H9 (cell line): Measurements from ENCODE around the gene NEDD4L. TPM values are rescaled to one million over a fixed set of nuclear protein-coding genes. Genes with fewer than 3 reads are reported as not detected.
A peak's percentile ranks its signal among the peaks of the same experiment; 100 is the strongest.

ENCODE experiments used
- DNase-seq: peaks from one replicate; pipeline ENCODE4 v3.0.0-alpha.2; 2017
- H2AFZ ChIP-seq: one replicate; pipeline ENCODE4 v1.6.1; 2013; ENCODE audit warnings: mild to moderate bottlenecking, low read length, control low read depth, moderate library complexity
- H2AK5ac ChIP-seq: 2 replicates; pipeline ENCODE4 v1.6.1; 2013; ENCODE audit warnings: low read length, control low read depth, mixed read lengths; ENCODE audit not compliant: insufficient read length
- H2BK120ac ChIP-seq: one replicate; pipeline ENCODE4 v1.6.1; 2013; ENCODE audit warnings: low read depth, mild to moderate bottlenecking, low read length, control low read depth, inconsistent platforms; ENCODE audit not compliant: poor library complexity, severe bottlenecking
- H2BK12ac ChIP-seq: 2 replicates; pipeline ENCODE4 v1.6.1; 2013; ENCODE audit warnings: low read length, control low read depth, mixed read lengths, low read depth; ENCODE audit not compliant: insufficient read length
- H2BK15ac ChIP-seq: 2 replicates; pipeline ENCODE4 v1.6.1; 2013; ENCODE audit warnings: low read depth, low read length, control low read depth
- H2BK20ac ChIP-seq: one replicate; pipeline ENCODE4 v1.6.1; 2013; ENCODE audit warnings: low read depth, mild to moderate bottlenecking, low read length, control low read depth, inconsistent platforms; ENCODE audit not compliant: poor library complexity, severe bottlenecking
- H2BK5ac ChIP-seq: 2 replicates; pipeline ENCODE4 v1.6.1; 2013; ENCODE audit warnings: low read length, control low read depth, mixed read lengths; ENCODE audit not compliant: insufficient read length
- H3K14ac ChIP-seq: 2 replicates; pipeline ENCODE4 v1.6.1; 2013; ENCODE audit warnings: low read length, control low read depth; ENCODE audit not compliant: insufficient read depth
- H3K18ac ChIP-seq: 2 replicates; pipeline ENCODE4 v1.6.1; 2013; ENCODE audit warnings: low read depth, mild to moderate bottlenecking, mixed read lengths, low read length, control low read depth; ENCODE audit not compliant: insufficient read length
- H3K23ac ChIP-seq: 2 replicates; pipeline ENCODE4 v1.6.1; 2013; ENCODE audit warnings: low read length, control low read depth, mixed read lengths, low read depth; ENCODE audit not compliant: insufficient read length
- H3K23me2 ChIP-seq: 2 replicates; pipeline ENCODE4 v1.6.1; 2013; ENCODE audit warnings: low read depth, mild to moderate bottlenecking, mixed read lengths, low read length, control low read depth; ENCODE audit not compliant: insufficient read length, poor library complexity, severe bottlenecking
- H3K27ac ChIP-seq: 2 replicates; pipeline ENCODE4 v1.5.1; 2013; ENCODE audit warnings: low read length, control low read depth, mixed read lengths, low read depth; ENCODE audit not compliant: insufficient read length
- H3K27me3 ChIP-seq: 2 replicates; pipeline ENCODE4 v1.6.1; 2013; ENCODE audit warnings: low read length, control low read depth, inconsistent platforms; ENCODE audit not compliant: insufficient read depth
- H3K4ac ChIP-seq: 2 replicates; pipeline ENCODE4 v1.6.1; 2013; ENCODE audit warnings: low read depth, mild to moderate bottlenecking, control low read depth, inconsistent platforms, low read length, moderate library complexity
- H3K4me1 ChIP-seq: 2 replicates; pipeline ENCODE4 v1.6.1; 2013; ENCODE audit warnings: low read length, control low read depth, inconsistent platforms; ENCODE audit not compliant: insufficient read depth
- H3K4me2 ChIP-seq: 2 replicates; pipeline ENCODE4 v1.6.1; 2013; ENCODE audit warnings: low read length, control low read depth, mixed read lengths; ENCODE audit not compliant: insufficient read length, insufficient read depth
- H3K56ac ChIP-seq: 2 replicates; pipeline ENCODE4 v1.6.1; 2013; ENCODE audit warnings: low read depth, mild to moderate bottlenecking, mixed read lengths, low read length, control low read depth; ENCODE audit not compliant: insufficient read length
- H3K79me1 ChIP-seq: 2 replicates; pipeline ENCODE4 v1.6.1; 2013; ENCODE audit warnings: low read depth, mild to moderate bottlenecking, moderate library complexity, low read length, control low read depth, inconsistent platforms; ENCODE audit not compliant: insufficient read depth, poor library complexity, severe bottlenecking
- H3K79me2 ChIP-seq: 2 replicates; pipeline ENCODE4 v1.6.1; 2013; ENCODE audit warnings: low read length, control low read depth, inconsistent platforms; ENCODE audit not compliant: insufficient read depth
- H3K9ac ChIP-seq: 2 replicates; pipeline ENCODE4 v1.6.1; 2013; ENCODE audit warnings: low read length, control low read depth, mixed read lengths; ENCODE audit not compliant: insufficient read length; ENCODE audit errors: extremely low read depth
- H3K9me3 ChIP-seq: one replicate; pipeline ENCODE4 v1.6.1; 2013; ENCODE audit warnings: low read depth, low read length, inconsistent platforms; ENCODE audit not compliant: control insufficient read depth
- H3T11ph ChIP-seq: one replicate; pipeline ENCODE4 v1.6.1; 2013; ENCODE audit warnings: mild to moderate bottlenecking, low read length, control low read depth, inconsistent platforms
- H4K20me1 ChIP-seq: one replicate; pipeline ENCODE4 v1.6.1; 2013; ENCODE audit not compliant: control insufficient read depth, insufficient read length, insufficient read depth
- H4K5ac ChIP-seq: 2 replicates; pipeline ENCODE4 v1.6.1; 2013; ENCODE audit warnings: low read depth, mild to moderate bottlenecking, mixed read lengths, low read length, control low read depth; ENCODE audit not compliant: insufficient read length
- H4K8ac ChIP-seq: replicated peaks from 2 replicates; pipeline ENCODE4 v1.6.1; 2013; ENCODE audit warnings: low read length, control low read depth, mixed read lengths, low read depth; ENCODE audit not compliant: insufficient read length
- H4K91ac ChIP-seq: 2 replicates; pipeline ENCODE4 v1.6.1; 2013; ENCODE audit warnings: low read depth, mild to moderate bottlenecking, moderate library complexity, mixed read lengths, low read length, control low read depth; ENCODE audit not compliant: insufficient read length
- H3K27ac Mint-ChIP-seq, 3 experiments: 2 replicates in 2 of 3; 3 replicates in 1 of 3; pipeline ENCODE4 v1.8.0; 2020 to 2021; ENCODE audit warnings: mixed read lengths in 3 of 3, mild to moderate bottlenecking in 1 of 3, moderate library complexity in 1 of 3
- H3K27me3 Mint-ChIP-seq: 2 replicates; pipeline ENCODE4 v1.8.0; 2021; ENCODE audit warnings: low read depth, mild to moderate bottlenecking, moderate library complexity, mixed read lengths
- H3K36me3 Mint-ChIP-seq, 3 experiments: 2 replicates in 2 of 3; 3 replicates in 1 of 3; pipeline ENCODE4 v1.8.0; 2020 to 2021; ENCODE audit warnings: low read depth in 3 of 3, mixed read lengths in 3 of 3; ENCODE audit not compliant: insufficient read depth in 1 of 3
- H3K4me1 Mint-ChIP-seq, 2 experiments: 2 replicates each; pipeline ENCODE4 v1.8.0; 2020; ENCODE audit warnings: mixed read lengths in 2 of 2
- H3K4me3 Mint-ChIP-seq, 2 experiments: 2 replicates in 1 of 2; 3 replicates in 1 of 2; pipeline ENCODE4 v1.8.0; 2020 to 2021; ENCODE audit warnings: mild to moderate bottlenecking in 2 of 2, mixed read lengths in 2 of 2, moderate library complexity in 1 of 2
- H3K9me3 Mint-ChIP-seq, 2 experiments: 2 replicates in 1 of 2; 3 replicates in 1 of 2; pipeline ENCODE4 v1.8.0; 2020; ENCODE audit warnings: mild to moderate bottlenecking in 2 of 2, mixed read lengths in 2 of 2, moderate library complexity in 1 of 2
- WGBS: extraction: QIAGEN DNeasy Blood & Tissue Kit; methylation state at CpG from one replicate; pipeline ENCODE4 v1.1.7; 2013; ENCODE audit warnings: missing lambda C conversion rate, low lambda C conversion rate, mixed read lengths; ENCODE audit not compliant: insufficient read length; ENCODE audit errors: extremely low coverage; 5-methylcytosine and 5-hydroxymethylcytosine counted together
- total RNA-seq: library from RNA; stranded (reverse); gene quantifications from 2 replicates; pipeline ENCODE4 v1.2.1, GENCODE V29; 2021
- TF ChIP-seq, protein P1 (sequence below): fragments of 200-600 bp; sonication (generic); conservative IDR thresholded peaks from 3 replicates; pipeline ENCODE4 v1.8.0; 2021; ENCODE audit warnings: antibody characterized with exemption, mild to moderate bottlenecking

Gene NEDD4L
- total RNA-seq, 1 experiment from 2014 or later, result 76.3 TPM

DNA sequence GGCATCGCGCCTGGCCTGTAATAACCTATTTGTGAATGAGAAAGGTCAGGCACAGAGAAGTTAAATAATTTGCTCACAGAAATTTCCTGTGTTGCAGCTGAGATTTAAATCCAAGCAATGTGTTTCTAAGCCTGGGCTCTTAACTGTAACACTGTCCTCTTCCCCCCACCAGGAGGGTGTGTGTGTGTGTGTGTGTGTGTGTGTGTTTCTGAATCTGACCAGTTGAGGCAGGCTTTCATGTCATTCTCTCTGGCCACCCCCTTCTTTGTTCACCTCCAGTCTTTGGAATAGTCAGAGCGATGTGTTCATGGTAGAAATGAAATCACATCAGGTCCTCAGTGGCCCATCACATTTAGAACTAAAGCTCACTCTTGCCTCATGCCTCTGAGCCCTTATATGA lies 81.2 kb downstream of the NEDD4L start:
- WGBS, result no CpG with 5 or more reads among the region's 3 CpGs
- no peak overlapping the region for H3K9ac ChIP-seq
- no peaks in the 10 kb centered on the region for H3K23me2 ChIP-seq
- H2BK120ac ChIP-seq, result no peak overlapping the region
- H3K4me1 ChIP-seq, result no peaks in the 10 kb centered on the region
- Mint-ChIP-seq H3K36me3 (peaks cover 0 to 7% (median 0%) of the 10 kb centered on the region in 3 experiments; a peak in 3 of 7 replicates), H3K27me3 (no peaks in the 10 kb centered on the region), H3K9me3 (no peaks in the 10 kb centered on the region), H3K4me1 (peaks cover 0 to 3% of the 10 kb centered on the region in 2 experiments; a peak in 2 of 4 replicates), H3K4me3 (no peak overlapping the region), H3K27ac (peak overlapping the region in 1 of 3 experiments; percentile 23; a peak in 2 of 7 replicates)
- H3T11ph ChIP-seq, result no peak overlapping the region
- H3K4ac ChIP-seq, result no peak overlapping the region
- H4K20me1 ChIP-seq, result no peaks in the 10 kb centered on the region
- no peak overlapping the region for H2AK5ac ChIP-seq
- H3K79me1 ChIP-seq, result peaks cover 3% of the 10 kb centered on the region
- no peaks in the 10 kb centered on the region for H3K27me3 ChIP-seq
- H2BK5ac ChIP-seq, result no peak overlapping the region
- no peak overlapping the region for H4K8ac ChIP-seq
- H3K56ac ChIP-seq, result no peak overlapping the region
- H3K9me3 ChIP-seq, result no peaks in the 10 kb centered on the region
- H2BK15ac ChIP-seq, result no peak overlapping the region
- H3K79me2 ChIP-seq, result peaks cover 1% of the 10 kb centered on the region; the same call in 1 of the 2 replicates
- TF ChIP-seq, protein P1, sequence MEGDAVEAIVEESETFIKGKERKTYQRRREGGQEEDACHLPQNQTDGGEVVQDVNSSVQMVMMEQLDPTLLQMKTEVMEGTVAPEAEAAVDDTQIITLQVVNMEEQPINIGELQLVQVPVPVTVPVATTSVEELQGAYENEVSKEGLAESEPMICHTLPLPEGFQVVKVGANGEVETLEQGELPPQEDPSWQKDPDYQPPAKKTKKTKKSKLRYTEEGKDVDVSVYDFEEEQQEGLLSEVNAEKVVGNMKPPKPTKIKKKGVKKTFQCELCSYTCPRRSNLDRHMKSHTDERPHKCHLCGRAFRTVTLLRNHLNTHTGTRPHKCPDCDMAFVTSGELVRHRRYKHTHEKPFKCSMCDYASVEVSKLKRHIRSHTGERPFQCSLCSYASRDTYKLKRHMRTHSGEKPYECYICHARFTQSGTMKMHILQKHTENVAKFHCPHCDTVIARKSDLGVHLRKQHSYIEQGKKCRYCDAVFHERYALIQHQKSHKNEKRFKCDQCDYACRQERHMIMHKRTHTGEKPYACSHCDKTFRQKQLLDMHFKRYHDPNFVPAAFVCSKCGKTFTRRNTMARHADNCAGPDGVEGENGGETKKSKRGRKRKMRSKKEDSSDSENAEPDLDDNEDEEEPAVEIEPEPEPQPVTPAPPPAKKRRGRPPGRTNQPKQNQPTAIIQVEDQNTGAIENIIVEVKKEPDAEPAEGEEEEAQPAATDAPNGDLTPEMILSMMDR, result peak; percentile 23; the same call in 1 of the 3 replicates
- H3K18ac ChIP-seq, result no peak overlapping the region
- no peak overlapping the region for H3K27ac ChIP-seq
- no peak for DNase-seq
- no peak overlapping the region for H3K14ac ChIP-seq
- no peak overlapping the region for H2BK20ac ChIP-seq
- no peak overlapping the region for H2AFZ ChIP-seq
- no peak overlapping the region for H4K91ac ChIP-seq
- H2BK12ac ChIP-seq, result no peak overlapping the region
- H3K23ac ChIP-seq, result no peak overlapping the region
- H3K4me2 ChIP-seq, result no peak overlapping the region
- H4K5ac ChIP-seq, result no peak overlapping the region
